ENCODE results near the gene VSIG4. TPM values are rescaled to one million over a fixed set of nuclear protein-coding genes. Genes with fewer than 3 reads are reported as not detected.

VSIG4 gene
- total RNA-seq, 4 donors from 2014 or later = 19.6 to 40.8 (median 31.8) TPM

DNA sequence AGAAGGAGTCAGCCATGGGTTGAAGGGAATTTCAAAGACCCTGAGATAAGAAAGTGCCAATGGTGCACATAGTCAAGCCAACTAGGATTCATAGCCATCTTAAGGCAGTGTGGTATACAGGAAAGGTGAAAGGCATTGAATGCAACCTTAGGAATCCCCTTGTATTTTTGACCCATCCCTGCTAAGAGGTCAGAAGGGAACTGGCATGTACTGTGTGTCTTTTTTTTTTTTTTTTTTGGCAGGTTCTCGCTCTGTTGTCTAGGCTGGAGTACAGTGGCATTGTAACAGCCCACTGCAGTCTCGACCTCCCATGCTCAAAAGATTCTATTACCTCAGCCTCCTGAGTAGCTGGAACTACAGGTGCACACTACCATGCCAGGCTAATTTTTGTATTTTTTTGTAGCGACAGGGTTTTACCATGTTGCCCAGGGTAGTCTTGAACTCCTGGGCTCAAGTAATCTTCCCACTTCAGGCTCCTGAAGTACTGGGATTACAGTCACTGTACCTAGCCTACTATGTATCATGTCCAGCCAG lies 40.8 kb downstream of the VSIG4 start:
- no peak overlapping the region for H3K4me3 ChIP-seq (ENCODE audit: low read depth, poor library complexity, severe bottlenecking)
- WGBS, 2 donors = 56 to 82% methylated on average over 3 of the region's 3 CpGs
- no peak for DNase-seq (ENCODE audit: low spot score in 2 of 2)
- intact Hi-C loops (cut with DNase I; ENCODE audit: low total_unique reads) = no loop called here
- TF ChIP-seq POLR2A (IDR thresholded peaks at IDR 0.05) = no peak
- TF ChIP-seq, protein P1, sequence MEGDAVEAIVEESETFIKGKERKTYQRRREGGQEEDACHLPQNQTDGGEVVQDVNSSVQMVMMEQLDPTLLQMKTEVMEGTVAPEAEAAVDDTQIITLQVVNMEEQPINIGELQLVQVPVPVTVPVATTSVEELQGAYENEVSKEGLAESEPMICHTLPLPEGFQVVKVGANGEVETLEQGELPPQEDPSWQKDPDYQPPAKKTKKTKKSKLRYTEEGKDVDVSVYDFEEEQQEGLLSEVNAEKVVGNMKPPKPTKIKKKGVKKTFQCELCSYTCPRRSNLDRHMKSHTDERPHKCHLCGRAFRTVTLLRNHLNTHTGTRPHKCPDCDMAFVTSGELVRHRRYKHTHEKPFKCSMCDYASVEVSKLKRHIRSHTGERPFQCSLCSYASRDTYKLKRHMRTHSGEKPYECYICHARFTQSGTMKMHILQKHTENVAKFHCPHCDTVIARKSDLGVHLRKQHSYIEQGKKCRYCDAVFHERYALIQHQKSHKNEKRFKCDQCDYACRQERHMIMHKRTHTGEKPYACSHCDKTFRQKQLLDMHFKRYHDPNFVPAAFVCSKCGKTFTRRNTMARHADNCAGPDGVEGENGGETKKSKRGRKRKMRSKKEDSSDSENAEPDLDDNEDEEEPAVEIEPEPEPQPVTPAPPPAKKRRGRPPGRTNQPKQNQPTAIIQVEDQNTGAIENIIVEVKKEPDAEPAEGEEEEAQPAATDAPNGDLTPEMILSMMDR (IDR thresholded peaks at IDR 0.05) = no peak

DNA sequence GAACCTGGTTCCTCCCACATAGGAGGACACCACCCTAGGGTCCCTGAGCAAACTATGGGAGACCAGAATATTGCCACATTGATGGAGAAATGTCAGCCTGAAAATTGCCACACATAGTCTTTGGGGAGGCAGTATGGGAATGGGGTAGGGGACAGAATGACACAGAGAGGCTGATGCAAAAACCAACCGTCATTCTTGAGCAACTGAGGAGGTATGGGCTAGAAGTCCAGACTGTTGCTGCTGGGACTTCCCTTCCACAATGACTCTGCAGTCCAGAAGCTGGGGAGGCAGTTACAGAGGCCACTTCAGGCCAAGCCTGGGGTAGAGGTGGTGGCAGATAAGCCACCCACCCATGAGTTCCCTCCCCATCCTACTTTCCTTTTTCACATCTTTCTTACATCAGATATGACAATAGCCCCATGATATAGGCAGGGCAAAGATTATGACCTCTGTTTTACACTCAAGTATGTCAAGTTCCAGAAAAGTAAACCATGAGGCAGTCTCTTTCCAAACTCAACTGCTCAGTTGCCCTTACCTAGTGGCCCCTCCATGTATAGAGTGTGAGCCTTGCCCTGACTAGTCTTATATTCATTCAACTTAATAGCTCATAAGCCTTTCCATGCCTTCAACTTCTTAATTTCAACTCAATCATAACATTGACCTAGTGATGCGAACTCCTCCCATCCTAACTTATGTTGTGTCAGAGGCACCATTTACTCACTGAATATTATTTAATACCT lies 41.7 kb downstream of the VSIG4 start:
- intact Hi-C loops (cut with DNase I; ENCODE audit: low total_unique reads) = no loop called here
- DNase-seq (ENCODE audit: low spot score in 2 of 2) = no peak
- 70 to 94% methylated on average over 1 to 2 of the region's 2 CpGs for WGBS, 2 donors
- TF ChIP-seq POLR2A (IDR thresholded peaks at IDR 0.05) = no peak
- TF ChIP-seq, protein P1 (IDR thresholded peaks at IDR 0.05) = no peak
- no peak overlapping the region for H3K4me3 ChIP-seq (ENCODE audit: low read depth, poor library complexity, severe bottlenecking)

DNA sequence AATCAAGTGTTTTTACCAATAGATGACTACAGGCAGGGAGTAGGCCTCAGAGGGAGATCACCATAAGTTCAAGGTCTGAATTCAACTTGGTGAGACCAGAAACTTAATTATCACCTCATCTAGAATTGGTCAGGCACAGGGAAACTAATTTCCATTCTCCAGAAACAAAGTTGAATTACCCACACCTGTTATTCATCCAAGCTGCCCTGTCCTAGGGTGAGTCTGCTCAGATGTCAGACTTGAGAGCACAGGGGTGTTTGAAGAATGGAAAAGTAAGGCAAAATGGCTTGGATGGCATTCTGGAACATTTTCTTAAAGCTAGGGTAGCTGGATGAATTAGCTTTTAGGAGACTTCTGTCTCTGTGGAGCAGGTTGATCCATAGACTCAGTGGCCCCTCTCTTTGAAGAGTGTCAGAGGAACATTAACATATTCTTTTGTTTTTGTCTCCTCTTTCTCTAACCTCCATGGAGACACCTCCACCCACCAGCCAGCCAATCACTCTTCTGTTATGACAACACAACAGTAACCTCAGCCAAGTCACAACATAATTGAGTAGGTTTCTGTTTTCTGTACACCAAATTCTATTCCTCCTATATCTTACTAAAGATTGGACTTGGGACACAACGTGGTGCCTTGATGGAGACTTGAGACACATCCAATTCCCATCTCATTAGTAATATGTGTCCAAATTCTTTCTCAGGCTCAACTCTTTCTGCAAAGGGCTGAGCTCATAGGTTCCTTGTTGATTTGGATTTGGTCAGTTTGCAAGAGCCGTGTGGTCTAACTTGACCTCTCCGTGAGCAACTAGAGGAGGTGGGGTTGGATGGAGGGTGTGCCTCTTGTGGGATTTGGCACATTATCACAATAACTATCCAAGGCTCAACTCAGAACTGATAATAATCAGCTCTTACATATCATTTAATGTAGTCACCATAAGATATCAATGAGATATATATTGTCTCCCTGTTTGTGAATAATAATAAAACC lies 45.1 kb downstream of the VSIG4 start:
- intact Hi-C loops (cut with DNase I; ENCODE audit: low total_unique reads) = no loop called here
- no peak for DNase-seq (ENCODE audit: low spot score in 2 of 2)
- WGBS, 2 donors = 52 to 55% methylated on average over 3 of the region's 3 CpGs
- TF ChIP-seq, protein P1 (IDR thresholded peaks at IDR 0.05) = no peak
- no peak for TF ChIP-seq POLR2A (IDR thresholded peaks at IDR 0.05)
- no peak overlapping the region for H3K4me3 ChIP-seq (ENCODE audit: low read depth, poor library complexity, severe bottlenecking)

DNA sequence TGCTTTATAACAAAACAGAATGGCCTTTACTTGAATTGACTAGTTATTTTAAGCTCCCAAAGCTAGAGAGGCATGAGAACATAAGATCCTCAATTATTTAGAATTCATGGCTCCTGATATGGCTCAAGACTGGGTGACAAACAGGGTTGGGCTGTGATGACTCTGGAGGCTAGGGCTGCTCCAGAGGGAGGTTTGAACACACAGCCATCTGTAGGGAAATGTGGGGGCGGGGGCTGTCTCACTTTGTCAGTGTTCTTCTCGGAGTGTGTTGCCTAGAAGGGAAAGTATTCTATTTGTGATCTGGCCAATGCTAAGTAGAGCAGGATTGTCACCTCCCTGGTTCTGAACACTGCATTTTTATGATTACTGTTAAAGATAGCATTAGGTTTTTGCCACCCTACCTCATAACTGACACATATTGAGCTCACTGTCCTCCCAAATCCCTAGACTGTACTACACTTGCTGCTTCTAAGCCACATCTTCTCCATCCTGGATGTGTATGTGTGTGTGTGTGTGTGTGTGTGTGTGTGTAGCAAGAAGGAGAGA lies 45.9 kb downstream of the VSIG4 start:
- H3K4me3 ChIP-seq (ENCODE audit: low read depth, poor library complexity, severe bottlenecking) = no peak overlapping the region
- TF ChIP-seq, protein P1 (IDR thresholded peaks at IDR 0.05) = no peak
- no peak for TF ChIP-seq POLR2A (IDR thresholded peaks at IDR 0.05)
- no peak for DNase-seq (ENCODE audit: low spot score in 2 of 2)
- WGBS, 2 donors = 50 to 72% methylated on average over 1 to 2 of the region's 2 CpGs
- intact Hi-C loops (cut with DNase I; ENCODE audit: low total_unique reads) = no loop called here

DNA sequence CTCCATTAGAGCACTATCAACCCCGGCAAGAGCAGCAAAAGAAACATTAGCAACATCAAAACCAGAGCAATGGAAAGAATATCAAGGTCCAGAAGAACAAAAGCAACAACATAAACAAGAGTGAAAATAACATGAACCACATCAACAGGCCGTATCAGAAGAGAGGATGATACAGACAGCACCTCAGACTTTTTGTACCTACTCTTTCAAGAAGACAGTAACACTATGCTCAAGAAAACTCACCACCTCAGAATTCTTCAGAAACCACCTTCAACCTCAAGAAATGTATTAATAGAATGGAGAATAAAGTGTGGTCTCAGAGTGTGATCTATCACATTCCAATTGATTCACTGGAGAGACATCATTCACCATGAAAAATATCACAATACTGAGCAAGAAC lies 46.5 kb downstream of the VSIG4 start:
- WGBS, 2 donors = 83 to 96% methylated on average over 2 of the region's 2 CpGs
- no peak overlapping the region for H3K4me3 ChIP-seq (ENCODE audit: low read depth, poor library complexity, severe bottlenecking)
- intact Hi-C loops (cut with DNase I; ENCODE audit: low total_unique reads) = no loop called here
- no peak for DNase-seq (ENCODE audit: low spot score in 2 of 2)
- no peak for TF ChIP-seq POLR2A (IDR thresholded peaks at IDR 0.05)
- TF ChIP-seq, protein P1 (IDR thresholded peaks at IDR 0.05) = no peak
